Ammon's horn (tissue), 1 donor: Measurements from ENCODE around the gene HADH.
"Not testable (repeated sequence)": the region's sequence is repeated elsewhere in the genome, so short reads cannot be mapped to it uniquely, and the experiment has no call there.

Experiments used
- DNase-seq: peaks from one replicate; pipeline ENCODE4 v3.0.0-alpha.2; 2016; ENCODE audit warnings: low spot score

Gene HADH

GRCh38 chr4:108031427-108032083 lies 41.9 kb downstream of the HADH start:
- DNase-seq, result no peak

- no peak for DNase-seq
These were observed 43.7 kb downstream of the HADH start for GRCh38 chr4:108033348-108033747.

- DNase-seq, result no peak
These were observed 44.9 kb downstream of the HADH start for GRCh38 chr4:108034565-108034964.

- DNase-seq, result no peak
These were observed 46.0 kb downstream of the HADH start for GRCh38 chr4:108035691-108036090.

GRCh38 chr4:108036213-108036612 lies 46.5 kb downstream of the HADH start:
- DNase-seq, result no peak

GRCh38 chr4:108037884-108038283 lies 48.2 kb downstream of the HADH start:
- DNase-seq, result no peak

- no peak for DNase-seq
These were observed 53.2 kb downstream of the HADH start for GRCh38 chr4:108042927-108043326.

GRCh38 chr4:108043526-108043925 lies 53.8 kb downstream of the HADH start:
- DNase-seq, result no peak

GRCh38 chr4:108044951-108045686 lies 55.4 kb downstream of the HADH start:
- DNase-seq, result no peak

GRCh38 chr4:108045687-108046024 lies 56.0 kb downstream of the HADH start:
- DNase-seq, result peak; percentile 54

- DNase-seq, result no peak
These were observed 57.5 kb downstream of the HADH start for GRCh38 chr4:108047199-108047598.

GRCh38 chr4:108048157-108048556 lies 58.5 kb downstream of the HADH start:
- DNase-seq, result no peak

GRCh38 chr4:108048997-108049396 lies 59.3 kb downstream of the HADH start:
- DNase-seq, result no peak

GRCh38 chr4:108049406-108049805 lies 59.7 kb downstream of the HADH start:
- DNase-seq, result no peak

GRCh38 chr4:108050166-108051111 lies 60.8 kb downstream of the HADH start:
- DNase-seq, result not testable (repeated sequence)

- DNase-seq, result no peak
These were observed 61.7 kb downstream of the HADH start for GRCh38 chr4:108051343-108051742.

GRCh38 chr4:108052558-108053120 lies 63.0 kb downstream of the HADH start:
- DNase-seq, result no peak

GRCh38 chr4:108053251-108053711 lies 63.6 kb downstream of the HADH start:
- no peak for DNase-seq

GRCh38 chr4:108054025-108054638 lies 64.4 kb downstream of the HADH start:
- no peak for DNase-seq

- no peak for DNase-seq
These were observed 66.1 kb downstream of the HADH start for GRCh38 chr4:108055787-108056186.

GRCh38 chr4:108056418-108056817 lies 66.7 kb downstream of the HADH start:
- no peak for DNase-seq
